Natural killer cell (primary cell): ENCODE results near the gene AGBL5. TPM values are rescaled to one million over a fixed set of nuclear protein-coding genes. Genes with fewer than 3 reads are reported as not detected.

Experiments used
- ATAC-seq, 3 donors: fragments of 150-1000 bp in 2 of 3; fragments of 200-7000 bp in 1 of 3; cut with Tn5 transposase; 1 replicate in 1 of 3; 2 replicates in 2 of 3; pipeline ENCODE4 v1.10.0; 2021; ENCODE audit warnings: mild to moderate bottlenecking in 2 of 3, moderate library complexity in 2 of 3
- DNase-seq, 2 donors: peaks; one replicate each; pipeline versions ENCODE4 v3.0.0 to v3.0.0-alpha.2; 2013 to 2021; ENCODE audit warnings: mixed read lengths in 1 of 2
- H3K27ac ChIP-seq: one replicate; pipeline ENCODE4 v1.5.1; 2013; ENCODE audit warnings: mild to moderate bottlenecking, low read length
- H3K27me3 ChIP-seq: one replicate; pipeline ENCODE4 v1.6.1; 2013; ENCODE audit warnings: low read length; ENCODE audit not compliant: control insufficient read depth, insufficient read depth
- H3K36me3 ChIP-seq: one replicate; pipeline ENCODE4 v1.6.1; 2013; ENCODE audit warnings: low read length; ENCODE audit not compliant: control insufficient read depth, insufficient read depth
- H3K4me1 ChIP-seq: one replicate; pipeline ENCODE4 v1.6.1; 2013; ENCODE audit warnings: low read length; ENCODE audit not compliant: control insufficient read depth, insufficient read depth
- H3K4me3 ChIP-seq: one replicate; pipeline ENCODE4 v1.5.1; 2013; ENCODE audit warnings: low read length
- H3K9me3 ChIP-seq: one replicate; pipeline ENCODE4 v1.6.1; 2013; ENCODE audit warnings: low read length; ENCODE audit not compliant: control insufficient read depth, insufficient read depth
- H3K27ac Mint-ChIP-seq, 2 donors: one replicate each; pipeline ENCODE4 v1.8.0; 2022; ENCODE audit warnings: mild to moderate bottlenecking in 2 of 2, mixed read lengths in 2 of 2, moderate library complexity in 1 of 2
- H3K27me3 Mint-ChIP-seq, 2 donors: one replicate each; pipeline ENCODE4 v1.8.0; 2022; ENCODE audit warnings: low read depth in 2 of 2, mixed read lengths in 2 of 2
- H3K36me3 Mint-ChIP-seq: one replicate; pipeline ENCODE4 v1.8.0; 2022; ENCODE audit warnings: mixed read lengths
- H3K4me1 Mint-ChIP-seq, 2 donors: one replicate each; pipeline ENCODE4 v1.8.0; 2022; ENCODE audit warnings: mixed read lengths in 2 of 2
- H3K4me3 Mint-ChIP-seq: one replicate; pipeline ENCODE4 v1.8.0; 2022; ENCODE audit warnings: mild to moderate bottlenecking, moderate library complexity, mixed read lengths
- H3K9me3 Mint-ChIP-seq, 2 donors: one replicate each; pipeline ENCODE4 v1.8.0; 2022; ENCODE audit warnings: mixed read lengths in 2 of 2
- WGBS: methylation state at CpG from one replicate; pipeline ENCODE4 v1.1.7; 2013; ENCODE audit warnings: missing lambda C conversion rate; ENCODE audit not compliant: insufficient coverage; 5-methylcytosine and 5-hydroxymethylcytosine counted together
- intact Hi-C: fragments of 100-400 bp; cut with micrococcal nuclease; formaldehyde crosslinking; loops from one replicate; pipeline ENCODE4 v1.14.2; 2022
- total RNA-seq, 4 donors: library from RNA; stranded (reverse); fragments of 120-200 nt in 1 of 4; gene quantifications; one replicate each; pipeline versions ENCODE4 v1.2.3 to v1.2.4, GENCODE V29; 2013 to 2022
- TF ChIP-seq, protein P1 (sequence below): fragments of 200-600 bp; IDR thresholded peaks from one replicate; pipeline ENCODE4 v1.8.0; 2022; ENCODE audit warnings: antibody characterized with exemption

AGBL5 gene
- total RNA-seq, 3 donors from 2014 or later (not counting 1 experiment from before 2014, with no cell fraction given): 10.0 to 12.0 (median 10.8) TPM

DNA sequence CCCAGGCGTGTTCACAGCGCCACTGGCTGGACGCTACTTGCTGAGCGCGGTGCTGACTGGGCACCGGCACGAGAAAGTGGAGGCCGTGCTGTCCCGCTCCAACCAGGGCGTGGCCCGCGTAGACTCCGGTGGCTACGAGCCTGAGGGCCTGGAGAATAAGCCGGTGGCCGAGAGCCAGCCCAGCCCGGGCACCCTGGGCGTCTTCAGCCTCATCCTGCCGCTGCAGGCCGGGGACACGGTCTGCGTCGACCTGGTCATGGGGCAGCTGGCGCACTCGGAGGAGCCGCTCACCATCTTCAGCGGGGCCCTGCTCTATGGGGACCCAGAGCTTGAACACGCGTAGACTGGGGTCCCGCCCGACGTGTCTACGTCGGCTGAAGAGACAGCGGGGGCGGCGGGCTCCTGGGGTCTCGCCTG lies 34.2 kb downstream of the AGBL5 start:
- DNase-seq: no peak

DNA sequence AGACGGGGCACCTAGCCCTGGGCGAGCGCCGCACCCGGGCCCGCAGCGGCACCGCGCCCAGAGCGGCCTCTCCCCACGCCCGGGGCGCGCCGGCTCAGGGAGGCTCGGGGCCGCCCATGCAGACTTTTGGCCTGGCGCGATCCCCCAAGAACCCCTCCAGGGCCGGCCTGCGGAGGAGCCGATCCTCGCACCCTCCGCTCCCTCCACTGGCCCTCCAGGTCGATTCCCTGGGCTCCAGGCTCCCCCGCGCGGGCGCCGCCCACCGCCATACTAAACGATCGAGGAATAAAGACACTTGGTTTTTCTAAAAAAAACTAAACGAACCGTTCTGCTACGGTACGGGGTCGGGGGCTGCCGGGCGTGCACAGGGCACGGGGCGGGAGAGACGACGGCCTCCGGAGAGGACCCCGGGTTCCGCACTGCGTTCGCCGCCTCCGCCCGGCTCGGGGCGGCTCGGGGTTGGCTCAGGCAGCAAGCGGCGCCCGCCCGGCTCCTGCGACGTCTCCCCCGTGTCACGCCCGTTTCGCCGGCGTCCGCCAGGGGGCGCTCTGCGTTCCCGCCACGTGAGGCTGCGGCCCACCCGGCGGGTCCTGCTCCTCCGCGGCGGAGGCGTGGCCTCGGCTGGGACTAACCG lies 34.7 kb downstream of the AGBL5 start:
- Mint-ChIP-seq H3K27me3 (no peaks in the 10 kb centered on the region), H3K9me3 (no peaks in the 10 kb centered on the region), H3K27ac (peak overlapping the region; percentile 60 to 87), H3K4me3 (peak overlapping the region; percentile 89), H3K36me3 (no peaks in the 10 kb centered on the region), H3K4me1 (peaks cover 23 to 29% of the 10 kb centered on the region in 2 donors)
- intact Hi-C loops: loop anchor here (1.0 to 10.0 kb wide), 4 partner anchors 15 to 126 kb away; partner anchors contain the start of genes AGBL5, ATRAID, OST4 and PREB
- H3K36me3 ChIP-seq: no peaks in the 10 kb centered on the region
- TF ChIP-seq, protein P1, sequence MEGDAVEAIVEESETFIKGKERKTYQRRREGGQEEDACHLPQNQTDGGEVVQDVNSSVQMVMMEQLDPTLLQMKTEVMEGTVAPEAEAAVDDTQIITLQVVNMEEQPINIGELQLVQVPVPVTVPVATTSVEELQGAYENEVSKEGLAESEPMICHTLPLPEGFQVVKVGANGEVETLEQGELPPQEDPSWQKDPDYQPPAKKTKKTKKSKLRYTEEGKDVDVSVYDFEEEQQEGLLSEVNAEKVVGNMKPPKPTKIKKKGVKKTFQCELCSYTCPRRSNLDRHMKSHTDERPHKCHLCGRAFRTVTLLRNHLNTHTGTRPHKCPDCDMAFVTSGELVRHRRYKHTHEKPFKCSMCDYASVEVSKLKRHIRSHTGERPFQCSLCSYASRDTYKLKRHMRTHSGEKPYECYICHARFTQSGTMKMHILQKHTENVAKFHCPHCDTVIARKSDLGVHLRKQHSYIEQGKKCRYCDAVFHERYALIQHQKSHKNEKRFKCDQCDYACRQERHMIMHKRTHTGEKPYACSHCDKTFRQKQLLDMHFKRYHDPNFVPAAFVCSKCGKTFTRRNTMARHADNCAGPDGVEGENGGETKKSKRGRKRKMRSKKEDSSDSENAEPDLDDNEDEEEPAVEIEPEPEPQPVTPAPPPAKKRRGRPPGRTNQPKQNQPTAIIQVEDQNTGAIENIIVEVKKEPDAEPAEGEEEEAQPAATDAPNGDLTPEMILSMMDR: peak; percentile 86
- peak overlapping the region; percentile 82 for H3K27ac ChIP-seq
- peak overlapping the region; percentile 65 for H3K4me3 ChIP-seq
- peaks cover 34% of the 10 kb centered on the region for H3K4me1 ChIP-seq
- DNase-seq: peak; percentile 99
- WGBS: under 1% methylated on average over 81 of the region's 81 CpGs
- no peaks in the 10 kb centered on the region for H3K9me3 ChIP-seq
- no peaks in the 10 kb centered on the region for H3K27me3 ChIP-seq
- peak; percentile 93 to 98 (median 96) for ATAC-seq

More for the DNA sequence above, 34.2 kb downstream of the AGBL5 start:
- Mint-ChIP-seq H3K4me3 (peak overlapping the region; percentile 80), H3K4me1 (peaks cover 28 to 34% of the 10 kb centered on the region in 2 donors), H3K27me3 (no peaks in the 10 kb centered on the region), H3K9me3 (no peaks in the 10 kb centered on the region), H3K36me3 (no peaks in the 10 kb centered on the region), H3K27ac (peak overlapping the region; percentile 79 to 87)
- no peaks in the 10 kb centered on the region for H3K27me3 ChIP-seq
- peaks cover 40% of the 10 kb centered on the region for H3K4me1 ChIP-seq
- peak in 1 of 3 donors; percentile 0 for ATAC-seq
- H3K9me3 ChIP-seq: no peaks in the 10 kb centered on the region
- no peaks in the 10 kb centered on the region for H3K36me3 ChIP-seq
- intact Hi-C loops: loop anchor here (1.0 to 10.0 kb wide), 4 partner anchors 14 to 127 kb away; partner anchors contain the start of genes AGBL5, ATRAID, OST4 and PREB
- TF ChIP-seq, protein P1: no peak
- 3% methylated on average over 38 of the region's 38 CpGs for WGBS
- H3K4me3 ChIP-seq: peak overlapping the region; percentile 65
- H3K27ac ChIP-seq: peak overlapping the region; percentile 82

DNA sequence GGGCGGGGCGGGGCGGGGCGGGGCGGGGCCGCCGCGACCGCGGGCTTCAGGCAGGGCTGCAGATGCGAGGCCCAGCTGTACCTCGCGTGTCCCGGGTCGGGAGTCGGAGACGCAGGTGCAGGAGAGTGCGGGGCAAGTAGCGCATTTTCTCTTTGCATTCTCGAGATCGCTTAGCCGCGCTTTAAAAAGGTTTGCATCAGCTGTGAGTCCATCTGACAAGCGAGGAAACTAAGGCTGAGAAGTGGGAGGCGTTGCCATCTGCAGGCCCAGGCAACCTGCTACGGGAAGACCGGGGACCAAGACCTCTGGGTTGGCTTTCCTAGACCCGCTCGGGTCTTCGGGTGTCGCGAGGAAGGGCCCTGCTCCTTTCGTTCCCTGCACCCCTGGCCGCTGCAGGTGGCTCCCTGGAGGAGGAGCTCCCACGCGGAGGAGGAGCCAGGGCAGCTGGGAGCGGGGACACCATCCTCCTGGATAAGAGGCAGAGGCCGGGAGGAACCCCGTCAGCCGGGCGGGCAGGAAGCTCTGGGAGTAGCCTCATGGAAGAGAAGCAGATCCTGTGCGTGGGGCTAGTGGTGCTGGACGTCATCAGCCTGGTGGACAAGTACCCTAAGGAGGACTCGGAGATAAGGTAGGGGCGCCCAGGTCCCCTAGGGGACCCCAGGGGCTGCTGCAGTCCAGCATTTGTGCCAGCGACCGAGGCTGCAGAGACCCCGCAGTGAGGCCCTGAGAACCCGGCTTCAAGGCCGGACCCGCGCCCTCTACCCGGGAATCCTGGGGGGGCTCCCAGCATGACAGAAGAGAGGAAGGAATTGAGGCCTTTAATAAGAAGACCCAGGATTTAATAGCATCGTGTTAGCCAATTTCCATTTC lies 35.5 kb downstream of the AGBL5 start, which contains the start of gene KHK:
TSS of gene KHK (plus strand) at position 49 of the 870 bp plus-strand sequence. CDS start at position 537, 488 bp downstream.
- H3K4me3 ChIP-seq: peak within 1 kb of the TSS; percentile 65
- H3K27ac ChIP-seq: peak within 1 kb of the TSS; percentile 82
- no peaks in the 10 kb centered on the region for H3K27me3 ChIP-seq
- TF ChIP-seq, protein P1: peak; percentile 50
- intact Hi-C loops: loop anchor here (1.0 to 10.0 kb wide), 4 partner anchors 16 to 125 kb away; partner anchors contain the start of genes AGBL5, ATRAID, OST4 and PREB
- Mint-ChIP-seq H3K27ac (peak within 1 kb of the TSS; percentile 79 to 87), H3K9me3 (no peaks in the 10 kb centered on the region), H3K4me1 (peaks cover 16 to 24% of the 10 kb centered on the region in 2 donors), H3K4me3 (peak within 1 kb of the TSS; percentile 89), H3K27me3 (no peaks in the 10 kb centered on the region), H3K36me3 (no peaks in the 10 kb centered on the region)
- 17% methylated on average over 54 of the region's 54 CpGs for WGBS
- H3K36me3 ChIP-seq: no peaks in the 10 kb centered on the region
- no peak for DNase-seq
- H3K4me1 ChIP-seq: peaks cover 27% of the 10 kb centered on the region
- H3K9me3 ChIP-seq: no peaks in the 10 kb centered on the region
- no peak for ATAC-seq
